Keratinocyte (primary cell): Measurements from ENCODE around the gene CYTH1.

Source experiments
- EZH2 ChIP-seq: IDR thresholded peaks from one replicate; pipeline ENCODE4 v1.6.1; 2012; ENCODE audit warnings: inconsistent platforms, mild to moderate bottlenecking, low read length, moderate library complexity
- TF ChIP-seq, protein P1 (sequence below), 3 experiments: IDR thresholded peaks in 1 of 3; conservative IDR thresholded peaks in 1 of 3; optimal IDR thresholded peaks in 1 of 3; 2 replicates in 2 of 3; 3 replicates in 1 of 3; pipeline versions ENCODE3 to v1.5.1; 2011; ENCODE audit warnings: low read length in 3 of 3, mild to moderate bottlenecking in 3 of 3, moderate library complexity in 2 of 3, control low read depth in 1 of 3, inconsistent platforms in 1 of 3; ENCODE audit not compliant: insufficient read depth in 2 of 3; ENCODE audit errors: extremely low read depth in 1 of 3

DNA sequence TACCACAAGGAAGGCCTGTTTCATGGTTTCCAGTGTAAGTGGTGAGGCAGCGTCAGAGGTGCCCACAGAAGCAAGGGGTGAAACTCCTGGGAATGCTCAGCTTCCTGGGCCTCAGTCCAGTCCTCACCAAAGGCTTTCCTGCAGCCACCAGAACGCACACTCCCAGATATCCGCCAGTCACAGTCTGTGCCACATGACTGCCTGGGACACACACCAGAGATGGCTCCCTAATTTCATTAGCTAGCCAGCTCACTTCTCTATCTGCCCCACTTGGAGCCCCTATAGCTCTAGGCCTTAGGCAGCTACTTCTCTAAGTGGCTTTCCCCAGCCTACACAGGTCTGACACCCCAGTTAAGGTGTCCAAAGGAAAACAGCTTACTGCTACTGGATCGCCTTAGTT, 77.0 kb downstream of the CYTH1 start:
- no peak for TF ChIP-seq EZH2
- TF ChIP-seq, protein P1, sequence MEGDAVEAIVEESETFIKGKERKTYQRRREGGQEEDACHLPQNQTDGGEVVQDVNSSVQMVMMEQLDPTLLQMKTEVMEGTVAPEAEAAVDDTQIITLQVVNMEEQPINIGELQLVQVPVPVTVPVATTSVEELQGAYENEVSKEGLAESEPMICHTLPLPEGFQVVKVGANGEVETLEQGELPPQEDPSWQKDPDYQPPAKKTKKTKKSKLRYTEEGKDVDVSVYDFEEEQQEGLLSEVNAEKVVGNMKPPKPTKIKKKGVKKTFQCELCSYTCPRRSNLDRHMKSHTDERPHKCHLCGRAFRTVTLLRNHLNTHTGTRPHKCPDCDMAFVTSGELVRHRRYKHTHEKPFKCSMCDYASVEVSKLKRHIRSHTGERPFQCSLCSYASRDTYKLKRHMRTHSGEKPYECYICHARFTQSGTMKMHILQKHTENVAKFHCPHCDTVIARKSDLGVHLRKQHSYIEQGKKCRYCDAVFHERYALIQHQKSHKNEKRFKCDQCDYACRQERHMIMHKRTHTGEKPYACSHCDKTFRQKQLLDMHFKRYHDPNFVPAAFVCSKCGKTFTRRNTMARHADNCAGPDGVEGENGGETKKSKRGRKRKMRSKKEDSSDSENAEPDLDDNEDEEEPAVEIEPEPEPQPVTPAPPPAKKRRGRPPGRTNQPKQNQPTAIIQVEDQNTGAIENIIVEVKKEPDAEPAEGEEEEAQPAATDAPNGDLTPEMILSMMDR (optimal IDR thresholded peaks at IDR 0.05 in 1 of 3, IDR thresholded peaks at IDR 0.05 in 1 of 3, conservative IDR thresholded peaks at IDR 0.05 in 1 of 3; ENCODE audit: extremely low read depth in 1 of 3, insufficient read depth in 2 of 3, low read length in 3 of 3): no peak
